Loucy (cell line): ENCODE measurements around the gene LNP1.

ENCODE experiments used
- EZH2phosphoT487 ChIP-seq: fragments of 200-600 bp; IDR thresholded peaks from 2 replicates; pipeline ENCODE4 v1.6.1; 2018; ENCODE audit warnings: antibody characterized with exemption, mild to moderate bottlenecking, moderate library complexity, borderline replicate concordance
- TF ChIP-seq, protein P1 (sequence below): fragments of 200-600 bp; sonication (generic); conservative IDR thresholded peaks from 2 replicates; pipeline ENCODE4 v1.5.1; 2014; ENCODE audit warnings: mild to moderate bottlenecking, antibody characterized with exemption, low read length

DNA sequence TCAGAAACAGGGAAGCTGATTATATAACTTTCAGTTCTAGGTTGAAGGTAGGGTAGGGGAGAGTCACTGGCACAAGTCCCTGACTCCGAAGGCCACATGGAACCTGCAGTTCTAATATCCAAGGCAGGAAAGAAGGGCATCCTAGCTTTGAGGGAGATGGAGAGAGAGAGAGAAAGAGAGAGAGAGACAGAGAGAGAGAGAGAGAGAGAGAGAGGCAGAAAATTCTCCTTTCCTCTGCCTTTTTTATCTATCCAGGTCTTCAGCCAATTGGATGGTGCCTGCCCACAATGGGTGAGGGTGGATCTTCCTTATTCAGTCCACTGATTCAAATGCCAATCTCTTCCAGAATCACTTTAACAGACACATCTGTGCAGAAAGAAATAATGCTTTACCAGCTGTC is 55.4 kb downstream of the LNP1 start:
- TF ChIP-seq EZH2phosphoT487 = no peak
- TF ChIP-seq, protein P1, sequence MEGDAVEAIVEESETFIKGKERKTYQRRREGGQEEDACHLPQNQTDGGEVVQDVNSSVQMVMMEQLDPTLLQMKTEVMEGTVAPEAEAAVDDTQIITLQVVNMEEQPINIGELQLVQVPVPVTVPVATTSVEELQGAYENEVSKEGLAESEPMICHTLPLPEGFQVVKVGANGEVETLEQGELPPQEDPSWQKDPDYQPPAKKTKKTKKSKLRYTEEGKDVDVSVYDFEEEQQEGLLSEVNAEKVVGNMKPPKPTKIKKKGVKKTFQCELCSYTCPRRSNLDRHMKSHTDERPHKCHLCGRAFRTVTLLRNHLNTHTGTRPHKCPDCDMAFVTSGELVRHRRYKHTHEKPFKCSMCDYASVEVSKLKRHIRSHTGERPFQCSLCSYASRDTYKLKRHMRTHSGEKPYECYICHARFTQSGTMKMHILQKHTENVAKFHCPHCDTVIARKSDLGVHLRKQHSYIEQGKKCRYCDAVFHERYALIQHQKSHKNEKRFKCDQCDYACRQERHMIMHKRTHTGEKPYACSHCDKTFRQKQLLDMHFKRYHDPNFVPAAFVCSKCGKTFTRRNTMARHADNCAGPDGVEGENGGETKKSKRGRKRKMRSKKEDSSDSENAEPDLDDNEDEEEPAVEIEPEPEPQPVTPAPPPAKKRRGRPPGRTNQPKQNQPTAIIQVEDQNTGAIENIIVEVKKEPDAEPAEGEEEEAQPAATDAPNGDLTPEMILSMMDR = no peak
